ENCODE measurements around the gene CPED1. TPM values are rescaled to one million over a fixed set of nuclear protein-coding genes. Genes with fewer than 3 reads are reported as not detected.

The CPED1 gene
- total RNA-seq, 4 donors from 2014 or later, result 4.4 to 20.2 (median 14.0) TPM

DNA sequence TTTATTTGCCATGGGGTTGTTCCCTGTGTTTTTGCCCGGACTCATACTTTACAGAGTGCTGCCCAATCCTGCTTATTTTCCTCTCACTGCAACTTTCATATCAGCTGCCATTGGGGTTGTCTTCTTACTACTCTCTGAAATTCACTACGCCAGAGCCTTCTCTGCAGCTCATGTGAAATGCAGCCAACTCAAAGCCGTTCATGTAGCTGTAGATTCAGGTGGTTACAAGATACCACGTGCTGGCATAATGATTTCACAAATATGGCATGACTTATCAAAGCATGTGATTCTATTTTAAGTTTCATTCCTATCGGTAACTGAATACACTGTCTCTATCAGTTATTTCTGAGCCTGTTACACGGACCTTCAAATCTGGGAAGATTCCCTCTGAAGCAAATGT, 210.0 kb downstream of the CPED1 start:
- intact Hi-C loops (cut with DNase I; ENCODE audit: low total_unique reads), result no loop called here
- TF ChIP-seq, protein P1, sequence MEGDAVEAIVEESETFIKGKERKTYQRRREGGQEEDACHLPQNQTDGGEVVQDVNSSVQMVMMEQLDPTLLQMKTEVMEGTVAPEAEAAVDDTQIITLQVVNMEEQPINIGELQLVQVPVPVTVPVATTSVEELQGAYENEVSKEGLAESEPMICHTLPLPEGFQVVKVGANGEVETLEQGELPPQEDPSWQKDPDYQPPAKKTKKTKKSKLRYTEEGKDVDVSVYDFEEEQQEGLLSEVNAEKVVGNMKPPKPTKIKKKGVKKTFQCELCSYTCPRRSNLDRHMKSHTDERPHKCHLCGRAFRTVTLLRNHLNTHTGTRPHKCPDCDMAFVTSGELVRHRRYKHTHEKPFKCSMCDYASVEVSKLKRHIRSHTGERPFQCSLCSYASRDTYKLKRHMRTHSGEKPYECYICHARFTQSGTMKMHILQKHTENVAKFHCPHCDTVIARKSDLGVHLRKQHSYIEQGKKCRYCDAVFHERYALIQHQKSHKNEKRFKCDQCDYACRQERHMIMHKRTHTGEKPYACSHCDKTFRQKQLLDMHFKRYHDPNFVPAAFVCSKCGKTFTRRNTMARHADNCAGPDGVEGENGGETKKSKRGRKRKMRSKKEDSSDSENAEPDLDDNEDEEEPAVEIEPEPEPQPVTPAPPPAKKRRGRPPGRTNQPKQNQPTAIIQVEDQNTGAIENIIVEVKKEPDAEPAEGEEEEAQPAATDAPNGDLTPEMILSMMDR (IDR thresholded peaks at IDR 0.05), result no peak
- no peak for TF ChIP-seq POLR2AphosphoS5 (IDR thresholded peaks at IDR 0.05)
- no peak for TF ChIP-seq EP300 (IDR thresholded peaks at IDR 0.05; ENCODE audit: low read depth)
- TF ChIP-seq POLR2A (IDR thresholded peaks at IDR 0.05), result no peak
- 85 to 87% methylated on average over 6 of the region's 6 CpGs for WGBS, 2 donors (ENCODE audit: low coverage in 1 of 2)
- H3K36me3 ChIP-seq, result no peaks in the 10 kb centered on the region
- H3K27me3 ChIP-seq, result no peaks in the 10 kb centered on the region
- DNase-seq, result no peak
- in situ Hi-C loops (cut with MboI; ENCODE audit: low pct_ligation_motif_present in 1 of 4, low pct_unique_long_range_greater_than_20kb in 1 of 4, low sequenced_read_pairs in 3 of 4), result no loop called here
- no peaks in the 10 kb centered on the region for H3K4me1 ChIP-seq
- no peak overlapping the region for H3K27ac ChIP-seq
- H3K9me3 ChIP-seq, result no peaks in the 10 kb centered on the region
- H3K4me3 ChIP-seq, result no peak overlapping the region

DNA sequence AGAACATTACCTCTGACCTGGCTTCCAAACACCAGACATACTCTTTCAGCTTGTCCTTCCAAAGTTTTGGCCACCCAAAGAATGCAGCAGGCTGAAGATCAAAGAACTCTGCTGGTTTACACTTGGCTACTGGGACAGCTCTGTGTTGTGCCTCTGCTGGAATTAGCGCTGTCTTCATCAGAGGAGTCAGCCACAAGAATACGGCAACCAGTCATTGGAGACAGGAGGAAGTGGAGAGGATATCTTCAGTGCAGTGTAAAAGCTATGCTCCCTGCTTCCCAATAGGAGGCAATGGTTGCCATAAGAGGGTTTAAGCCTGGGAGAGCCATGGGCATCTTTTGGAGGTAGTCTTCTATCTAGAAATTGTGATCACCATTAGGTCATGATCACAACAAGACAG, 213.6 kb downstream of the CPED1 start:
- Histone ChIP-seq H3K36me3 (no peaks in the 10 kb centered on the region), H3K4me1 (no peaks in the 10 kb centered on the region), H3K27ac (no peak overlapping the region), H3K9me3 (no peaks in the 10 kb centered on the region), H3K27me3 (no peaks in the 10 kb centered on the region), H3K4me3 (no peak overlapping the region)
- in situ Hi-C loops (cut with MboI; ENCODE audit: low pct_ligation_motif_present in 1 of 4, low pct_unique_long_range_greater_than_20kb in 1 of 4, low sequenced_read_pairs in 3 of 4) (no loop called here), intact Hi-C loops (cut with DNase I; ENCODE audit: low total_unique reads) (no loop called here)
- TF ChIP-seq POLR2AphosphoS5 (IDR thresholded peaks at IDR 0.05), result no peak
- TF ChIP-seq, protein P1 (IDR thresholded peaks at IDR 0.05), result no peak
- TF ChIP-seq POLR2A (IDR thresholded peaks at IDR 0.05), result no peak
- TF ChIP-seq EP300 (IDR thresholded peaks at IDR 0.05; ENCODE audit: low read depth), result no peak
- 80 to 97% methylated on average over 1 to 2 of the region's 2 CpGs for WGBS, 2 donors (ENCODE audit: low coverage in 1 of 2)
- DNase-seq, result no peak

DNA sequence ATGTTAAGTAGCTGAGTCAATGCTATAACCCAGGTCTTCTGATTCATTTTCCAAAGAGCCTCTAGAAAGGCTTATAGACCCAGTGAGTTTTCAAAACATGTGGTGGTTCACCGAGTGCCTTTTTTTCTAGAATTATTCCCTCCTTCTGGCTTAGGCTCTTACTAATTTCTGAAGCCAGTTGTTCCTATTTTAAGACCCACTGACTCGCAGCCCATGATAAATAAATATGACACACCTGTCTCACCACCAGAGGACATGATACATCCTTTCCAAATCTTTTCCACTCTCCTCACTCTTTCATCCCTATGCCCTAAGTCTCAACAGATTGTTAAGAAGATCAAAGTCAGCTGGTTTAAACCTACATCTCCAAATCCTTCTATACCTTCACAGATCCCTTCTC, 214.3 kb downstream of the CPED1 start:
- in situ Hi-C loops (cut with MboI; ENCODE audit: low pct_ligation_motif_present in 1 of 4, low pct_unique_long_range_greater_than_20kb in 1 of 4, low sequenced_read_pairs in 3 of 4) (no loop called here), intact Hi-C loops (cut with DNase I; ENCODE audit: low total_unique reads) (no loop called here)
- WGBS, 2 donors (ENCODE audit: low coverage in 1 of 2), result 66 to 75% methylated on average over 2 of the region's 2 CpGs
- Histone ChIP-seq H3K9me3 (no peaks in the 10 kb centered on the region), H3K27ac (no peak overlapping the region), H3K36me3 (no peaks in the 10 kb centered on the region), H3K4me3 (no peak overlapping the region), H3K27me3 (no peaks in the 10 kb centered on the region), H3K4me1 (no peaks in the 10 kb centered on the region)
- TF ChIP-seq, protein P1 (IDR thresholded peaks at IDR 0.05), result no peak
- TF ChIP-seq EP300 (IDR thresholded peaks at IDR 0.05; ENCODE audit: low read depth), result no peak
- no peak for TF ChIP-seq POLR2AphosphoS5 (IDR thresholded peaks at IDR 0.05)
- no peak for TF ChIP-seq POLR2A (IDR thresholded peaks at IDR 0.05)
- no peak for DNase-seq

- TF ChIP-seq, protein P1 (IDR thresholded peaks at IDR 0.05), result no peak
- no peak for TF ChIP-seq POLR2A (IDR thresholded peaks at IDR 0.05)
- TF ChIP-seq EP300 (IDR thresholded peaks at IDR 0.05; ENCODE audit: low read depth), result no peak
- TF ChIP-seq POLR2AphosphoS5 (IDR thresholded peaks at IDR 0.05), result no peak
- 50 to 72% methylated on average over 1 of the region's 1 CpG for WGBS, 2 donors (ENCODE audit: low coverage in 1 of 2)
- no peak overlapping the region for H3K27ac ChIP-seq
- in situ Hi-C loops (cut with MboI; ENCODE audit: low pct_ligation_motif_present in 1 of 4, low pct_unique_long_range_greater_than_20kb in 1 of 4, low sequenced_read_pairs in 3 of 4), result no loop called here
- intact Hi-C loops (cut with DNase I; ENCODE audit: low total_unique reads), result no loop called here
- no peaks in the 10 kb centered on the region for H3K9me3 ChIP-seq
- H3K4me1 ChIP-seq, result no peaks in the 10 kb centered on the region
- H3K4me3 ChIP-seq, result no peak overlapping the region
- no peaks in the 10 kb centered on the region for H3K36me3 ChIP-seq
- H3K27me3 ChIP-seq, result no peaks in the 10 kb centered on the region
- no peak for DNase-seq
Observed at GRCh38 chr7:121204537-121204936, 216.0 kb downstream of the CPED1 start.

Measured in transverse colon (tissue), 4 donors.